ENCODE measurements around the gene NHERF1. TPM values are rescaled to one million over a fixed set of nuclear protein-coding genes. Genes with fewer than 3 reads are reported as not detected.

NHERF1 gene
- total RNA-seq, 4 donors from 2014 or later = 8.9 to 12.1 (median 11.0) TPM

- peaks cover 33 to 100% (median 81%) of the 10 kb centered on the region in 4 donors for H3K36me3 ChIP-seq
- intact Hi-C loops (cut with DNase I) = loop anchor here (5.0 to 10.0 kb wide), 2 partner anchors 55 to 158 kb away; no protein-coding TSS in a partner anchor
- 86% methylated on average over 6 of the region's 6 CpGs for WGBS
These were observed 48.4 kb downstream of the NHERF1 start for GRCh38 chr17:74796866-74797265.

GRCh38 chr17:74797824-74798223 is 49.4 kb downstream of the NHERF1 start:
- Histone ChIP-seq H3K4me3 (no peak overlapping the region), H3K9me3 (no peaks in the 10 kb centered on the region), H3K36me3 (peaks cover 34 to 95% (median 77%) of the 10 kb centered on the region in 4 donors), H3K4me1 (no peaks in the 10 kb centered on the region), H3K27ac (replicated peaks in 1 of 4) (no peak overlapping the region), H3K27me3 (no peaks in the 10 kb centered on the region)
- TF ChIP-seq CTCF (IDR thresholded peaks at IDR 0.05) = no peak
- no peak for TF ChIP-seq POLR2A (IDR thresholded peaks at IDR 0.05; ENCODE audit: low read depth)
- TF ChIP-seq EP300 (IDR thresholded peaks at IDR 0.05) = no peak
- no peak for TF ChIP-seq POLR2AphosphoS5 (IDR thresholded peaks at IDR 0.05)
- no peak for DNase-seq (ENCODE audit: extremely low spot score)
- 93% methylated on average over 4 of the region's 4 CpGs for WGBS
- intact Hi-C loops (cut with DNase I) = loop anchor here (5.0 to 10.0 kb wide), 2 partner anchors 54 to 157 kb away; no protein-coding TSS in a partner anchor

More at GRCh38 chr17:74796866-74797265, 48.4 kb downstream of the NHERF1 start:
- Histone ChIP-seq H3K4me3 (no peak overlapping the region), H3K4me1 (no peaks in the 10 kb centered on the region), H3K9me3 (no peaks in the 10 kb centered on the region), H3K27me3 (no peaks in the 10 kb centered on the region), H3K27ac (replicated peaks in 1 of 4) (no peak overlapping the region)
- DNase-seq (ENCODE audit: extremely low spot score) = no peak
- no peak for TF ChIP-seq CTCF (IDR thresholded peaks at IDR 0.05)
- TF ChIP-seq EP300 (IDR thresholded peaks at IDR 0.05) = no peak
- TF ChIP-seq POLR2A (IDR thresholded peaks at IDR 0.05; ENCODE audit: low read depth) = no peak
- TF ChIP-seq POLR2AphosphoS5 (IDR thresholded peaks at IDR 0.05) = no peak

GRCh38 chr17:74798239-74798707 is 49.8 kb downstream of the NHERF1 start:
- WGBS = 87% methylated on average over 7 of the region's 8 CpGs
- Histone ChIP-seq H3K4me3 (no peak overlapping the region), H3K4me1 (no peaks in the 10 kb centered on the region), H3K9me3 (no peaks in the 10 kb centered on the region), H3K36me3 (peaks cover 36 to 93% (median 75%) of the 10 kb centered on the region in 4 donors), H3K27me3 (no peaks in the 10 kb centered on the region), H3K27ac (replicated peaks in 1 of 4) (no peak overlapping the region)
- no peak for DNase-seq (ENCODE audit: extremely low spot score)
- intact Hi-C loops (cut with DNase I) = loop anchor here (5.0 to 10.0 kb wide), 2 partner anchors 54 to 157 kb away; no protein-coding TSS in a partner anchor
- TF ChIP-seq CTCF (IDR thresholded peaks at IDR 0.05) = no peak
- TF ChIP-seq EP300 (IDR thresholded peaks at IDR 0.05) = no peak
- TF ChIP-seq POLR2AphosphoS5 (IDR thresholded peaks at IDR 0.05) = no peak
- TF ChIP-seq POLR2A (IDR thresholded peaks at IDR 0.05; ENCODE audit: low read depth) = no peak

- Histone ChIP-seq H3K36me3 (peaks cover 36 to 91% (median 68%) of the 10 kb centered on the region in 4 donors), H3K4me3 (no peak overlapping the region), H3K9me3 (no peaks in the 10 kb centered on the region), H3K27ac (replicated peaks in 1 of 4) (no peak overlapping the region), H3K27me3 (no peaks in the 10 kb centered on the region), H3K4me1 (peaks cover 0 to 5% (median 1%) of the 10 kb centered on the region in 4 donors)
- TF ChIP-seq POLR2A (IDR thresholded peaks at IDR 0.05; ENCODE audit: low read depth) (no peak), EP300 (IDR thresholded peaks at IDR 0.05) (no peak), POLR2AphosphoS5 (IDR thresholded peaks at IDR 0.05) (no peak), CTCF (IDR thresholded peaks at IDR 0.05) (no peak)
- no peak for DNase-seq (ENCODE audit: extremely low spot score)
- intact Hi-C loops (cut with DNase I) = loop anchor here (5.0 to 10.0 kb wide), 2 partner anchors 53 to 156 kb away; no protein-coding TSS in a partner anchor
- 100% methylated on average over 3 of the region's 14 CpGs for WGBS
These were observed 50.7 kb downstream of the NHERF1 start for GRCh38 chr17:74799097-74799496.
